ENCODE measurements around the gene HOXA4.

The HOXA4 gene

DNA sequence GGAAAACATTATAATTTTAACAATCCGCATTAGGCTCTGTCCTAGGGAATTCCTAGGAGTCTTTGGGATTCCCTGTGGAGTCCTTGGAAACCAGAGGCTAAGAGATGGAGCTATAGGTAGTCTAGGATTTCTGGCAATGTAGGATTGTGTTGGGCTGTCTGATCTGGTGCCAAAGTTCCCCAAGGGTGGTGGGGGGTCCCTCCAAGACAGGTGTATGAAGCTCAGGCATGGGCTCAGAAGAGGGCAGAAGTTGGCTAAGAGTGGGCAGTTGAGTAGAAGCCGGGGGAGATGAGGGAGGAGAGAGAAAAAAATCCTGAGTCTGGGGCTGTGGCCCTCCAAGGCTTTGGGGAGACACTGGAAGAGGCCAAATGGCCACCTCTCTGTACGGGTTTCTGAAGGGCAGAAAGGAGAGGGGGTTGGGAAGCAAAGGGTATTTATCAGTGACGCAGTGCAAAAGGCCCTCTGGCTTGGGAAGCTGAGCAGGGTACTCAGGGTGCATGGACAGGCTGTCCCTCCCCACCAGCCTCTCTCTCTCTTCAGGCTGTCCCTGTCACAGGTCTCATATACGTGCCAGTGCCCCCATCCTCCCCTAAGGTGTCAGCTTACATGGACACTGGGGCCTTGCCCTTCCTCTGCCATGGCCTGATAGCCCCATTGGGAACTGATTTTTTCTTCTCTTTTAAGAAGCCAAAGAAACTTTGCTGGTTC, 16.1 kb upstream of the HOXA4 start:
- no peak for DNase-seq

DNA sequence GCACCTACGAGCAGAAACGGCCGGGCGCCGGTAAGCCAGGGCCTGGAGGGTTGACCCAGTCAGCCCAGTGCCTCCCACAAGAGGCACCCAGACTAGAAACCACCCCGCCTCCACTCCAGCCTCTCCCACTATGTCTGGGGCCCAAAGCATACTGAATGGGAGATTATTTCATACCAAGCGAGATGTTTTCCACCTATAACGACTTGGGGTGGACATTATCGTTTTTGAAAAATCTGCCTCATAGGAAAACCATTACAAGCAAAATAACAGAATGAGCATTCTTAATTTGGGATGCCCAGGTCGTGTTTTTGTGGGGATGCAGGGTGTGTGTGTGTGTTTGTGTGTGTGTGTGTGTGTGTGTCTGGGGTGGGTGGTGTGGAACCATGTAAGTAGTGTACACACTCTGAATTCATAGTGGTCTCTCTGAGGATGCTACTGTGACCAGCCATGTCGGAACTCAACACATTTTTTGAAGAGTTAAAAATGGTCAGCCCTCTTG, 15.4 kb upstream of the HOXA4 start:
- no peak for DNase-seq

DNA sequence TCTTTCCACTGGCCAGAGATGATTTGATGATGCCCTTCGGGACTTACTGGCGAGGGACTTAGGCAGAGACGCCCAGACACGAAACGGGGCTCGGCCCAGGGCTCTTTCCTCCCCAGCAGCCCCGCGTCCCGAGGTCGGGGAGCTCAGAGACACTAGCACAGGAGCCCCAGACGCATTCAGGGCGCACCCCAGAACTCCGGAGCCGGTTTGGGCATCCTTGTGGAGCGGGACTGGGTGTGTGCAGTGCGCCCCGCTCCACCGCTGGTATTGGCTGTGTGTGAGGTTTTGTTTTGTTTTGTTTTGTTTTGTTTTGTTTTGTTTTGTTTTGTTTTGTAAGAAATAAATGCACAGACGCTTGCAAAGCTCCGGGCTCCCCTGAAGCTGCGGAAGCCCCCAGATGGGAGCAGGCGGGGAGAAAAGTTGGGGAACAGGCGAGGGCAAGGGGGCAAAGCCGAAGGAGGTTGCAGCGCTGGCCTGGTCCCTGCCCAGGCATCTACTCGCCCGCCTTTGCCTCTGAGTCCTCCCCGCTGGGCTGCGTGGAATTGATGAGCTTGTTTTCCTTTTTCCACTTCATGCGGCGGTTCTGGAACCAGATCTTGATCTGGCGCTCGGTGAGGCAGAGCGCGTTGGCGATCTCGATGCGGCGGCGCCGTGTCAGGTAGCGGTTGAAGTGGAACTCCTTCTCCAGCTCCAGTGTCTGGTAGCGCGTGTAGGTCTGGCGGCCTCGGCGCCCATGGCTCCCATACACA, 14.8 kb upstream of the HOXA4 start:
- no peak for DNase-seq

- DNase-seq, result no peak
Observed at GRCh38 chr7:27144781-27145164, 14.2 kb upstream of the HOXA4 start.

DNA sequence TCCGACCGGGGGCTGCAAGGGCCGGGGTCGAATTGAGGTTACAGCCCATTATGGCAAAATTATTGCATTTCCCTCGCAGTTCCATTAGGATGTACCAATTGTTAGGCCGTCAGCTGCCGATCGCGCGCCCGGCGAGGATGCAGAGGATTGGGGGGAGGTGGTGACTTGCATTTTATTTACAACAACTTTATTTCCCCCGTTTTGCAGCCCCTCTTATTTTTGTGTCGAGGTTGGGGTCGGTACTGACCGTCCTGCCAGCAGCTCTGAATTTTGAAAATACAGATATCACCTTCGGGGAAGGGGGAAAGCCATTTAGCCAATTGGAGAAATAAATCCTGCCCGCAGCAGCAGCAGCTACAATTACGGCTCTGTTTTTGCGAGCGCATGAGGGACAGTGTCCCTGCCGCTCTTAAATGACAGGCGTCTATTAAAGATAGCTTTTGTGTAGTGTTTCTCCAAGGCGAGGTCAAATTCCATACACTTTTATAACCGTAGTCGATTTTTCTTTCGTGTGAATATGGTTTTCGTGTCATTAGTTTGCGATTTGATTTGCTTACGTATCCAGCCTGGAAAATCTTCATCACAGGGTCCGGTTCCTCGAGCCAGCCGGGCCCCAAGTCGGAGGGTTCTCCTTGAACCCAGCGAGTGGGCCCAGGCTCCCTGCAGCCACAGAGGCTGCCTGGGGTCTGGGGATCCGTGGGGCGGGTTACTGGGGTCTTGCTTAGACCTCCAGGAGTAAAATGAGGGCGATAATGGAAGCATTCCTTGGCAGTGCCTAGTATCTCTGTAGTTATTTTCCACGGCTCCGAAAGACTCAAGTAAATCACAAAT, 13.6 kb upstream of the HOXA4 start:
- DNase-seq, result no peak

GRCh38 chr7:27143023-27143949, 12.7 kb upstream of the HOXA4 start, which contains the start of gene HOXA5:
Gene HOXA5, minus strand, starts transcription at chr7:27143681. Its CDS starts 74 bp downstream, at chr7:27143607.
- no peak for DNase-seq

- no peak for DNase-seq
Observed at GRCh38 chr7:27142580-27143022, 12.0 kb upstream of the HOXA4 start.

- DNase-seq, result no peak
Observed at GRCh38 chr7:27141923-27142579, 11.5 kb upstream of the HOXA4 start.

DNA sequence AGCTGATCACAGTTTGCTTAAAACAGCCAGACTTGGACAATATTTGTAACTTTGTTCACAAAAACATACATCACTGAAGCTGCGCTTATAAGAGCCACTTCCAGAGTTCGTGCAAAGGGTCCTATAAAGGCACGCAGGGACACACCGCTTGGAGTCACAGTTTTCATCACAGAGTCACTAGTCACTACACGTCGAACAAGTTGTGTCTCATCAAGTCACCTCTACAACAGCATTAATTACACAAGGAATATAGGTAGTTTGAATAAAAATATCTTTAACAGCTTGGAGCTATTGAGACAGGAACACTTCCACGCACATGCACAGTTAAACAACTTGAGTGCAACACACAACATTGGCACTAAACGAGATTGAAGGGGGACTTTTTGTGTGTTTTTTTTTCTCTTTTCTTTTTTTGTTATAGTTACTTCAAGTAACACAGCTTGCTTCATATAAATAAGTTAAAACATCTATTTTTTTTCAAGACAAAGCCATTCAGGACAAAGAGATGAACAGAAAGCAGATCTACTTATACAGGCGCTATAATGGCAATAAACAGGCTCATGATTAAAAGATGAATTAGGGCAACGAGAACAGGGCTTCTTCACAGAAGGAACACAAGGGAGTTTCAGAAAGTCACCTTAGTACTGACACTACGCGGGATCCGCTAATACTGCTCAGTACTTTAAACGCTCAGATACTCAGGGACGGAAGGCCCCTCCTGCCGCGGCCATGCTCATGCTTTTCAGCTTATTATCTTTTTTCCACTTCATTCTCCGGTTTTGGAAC, 10.8 kb upstream of the HOXA4 start:
- DNase-seq, result no peak

DNA sequence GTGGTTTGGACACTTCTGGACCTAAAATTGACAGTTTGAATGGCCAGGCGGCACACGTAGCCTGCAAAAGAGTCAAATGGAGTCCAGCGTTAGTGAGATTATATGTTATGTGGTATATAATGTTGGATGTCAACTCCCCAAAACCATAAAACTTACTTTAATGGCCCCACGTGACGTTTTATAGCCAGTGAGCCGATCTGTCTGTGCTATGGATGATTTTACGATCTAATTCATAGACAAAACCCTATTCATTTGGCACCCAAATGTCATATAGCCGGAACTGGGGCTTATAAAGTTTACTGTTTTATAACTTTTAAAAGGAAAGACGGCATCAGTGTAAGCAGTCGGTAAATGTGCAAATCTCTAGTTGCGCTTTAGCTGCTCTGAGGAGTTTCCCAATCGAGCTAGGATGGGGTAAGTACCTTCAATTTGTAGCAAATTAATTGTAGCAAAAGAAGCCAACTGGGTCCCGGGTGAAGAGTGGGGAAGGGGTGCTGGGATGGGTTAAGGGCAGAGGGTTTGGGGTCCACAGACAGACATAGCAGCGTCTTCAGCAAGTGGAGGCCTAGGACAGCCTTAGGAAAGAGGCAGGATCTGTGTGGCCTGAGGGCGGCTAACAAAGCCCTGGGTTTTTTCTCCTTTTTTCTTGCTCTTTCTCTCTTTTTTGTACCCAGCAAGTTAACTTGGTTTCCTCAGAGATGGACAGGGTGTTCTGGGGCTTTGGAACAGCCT, 9.7 kb upstream of the HOXA4 start:
- no peak for DNase-seq

DNA sequence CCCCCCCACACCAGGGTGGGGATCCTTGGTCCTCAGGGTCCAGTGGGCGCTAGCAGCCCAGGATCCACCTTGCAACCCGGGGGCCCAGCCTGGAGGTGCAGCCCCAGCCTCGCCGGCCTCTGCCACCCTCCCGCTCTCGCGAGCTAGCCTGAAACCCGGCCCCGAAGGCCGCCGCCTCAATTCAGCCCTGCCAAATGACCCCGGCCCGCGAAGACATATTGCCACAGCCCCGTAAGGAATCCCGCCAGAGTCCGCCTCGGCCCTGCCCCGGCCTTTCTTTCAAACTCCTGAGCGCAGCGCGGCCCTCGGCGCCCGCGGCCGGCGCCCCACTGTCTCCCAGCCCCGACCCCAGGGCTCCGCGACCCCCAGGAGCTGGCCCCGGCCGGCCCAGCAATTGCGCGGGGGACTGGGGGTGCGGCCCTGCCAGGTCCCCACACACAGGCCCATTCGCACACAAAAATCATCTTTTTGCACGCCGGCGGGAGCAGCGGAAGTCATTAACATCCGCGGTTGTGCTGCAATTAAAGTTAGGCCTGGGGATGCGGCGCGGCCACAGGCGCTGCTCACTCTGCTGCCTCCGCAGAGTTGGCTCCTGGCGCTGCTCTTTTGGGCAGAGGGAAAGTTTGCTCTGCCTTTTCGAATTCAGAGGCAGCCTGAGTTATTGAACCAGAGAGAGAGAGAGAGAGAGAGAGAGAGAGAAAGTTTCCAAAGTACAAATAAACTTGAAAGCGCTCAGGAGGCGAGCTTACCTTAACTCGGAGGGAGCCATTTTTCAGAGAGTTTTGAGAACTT, 9.0 kb upstream of the HOXA4 start:
- no peak for DNase-seq

- DNase-seq, result no peak
Observed at GRCh38 chr7:27138985-27139333, 8.4 kb upstream of the HOXA4 start.

DNA sequence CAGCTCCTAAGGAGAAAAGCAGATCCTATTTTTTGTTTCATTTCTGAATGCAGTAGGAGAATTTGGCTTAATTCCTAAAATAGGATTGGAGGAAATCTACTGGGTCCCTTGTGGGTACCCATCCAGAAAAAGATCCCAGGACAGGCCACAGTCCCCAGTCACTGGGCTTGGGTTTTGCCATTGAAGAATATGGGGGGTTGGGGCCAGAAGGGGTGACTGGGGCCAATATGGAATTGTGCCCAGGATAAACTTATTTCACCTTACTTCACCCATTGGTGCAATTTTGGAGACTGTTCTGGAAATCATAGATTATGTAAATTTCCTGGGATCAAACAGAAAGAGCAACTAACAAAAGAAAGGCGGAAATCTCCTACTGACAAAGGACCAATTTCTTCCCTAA, 7.9 kb upstream of the HOXA4 start:
- no peak for DNase-seq

DNA sequence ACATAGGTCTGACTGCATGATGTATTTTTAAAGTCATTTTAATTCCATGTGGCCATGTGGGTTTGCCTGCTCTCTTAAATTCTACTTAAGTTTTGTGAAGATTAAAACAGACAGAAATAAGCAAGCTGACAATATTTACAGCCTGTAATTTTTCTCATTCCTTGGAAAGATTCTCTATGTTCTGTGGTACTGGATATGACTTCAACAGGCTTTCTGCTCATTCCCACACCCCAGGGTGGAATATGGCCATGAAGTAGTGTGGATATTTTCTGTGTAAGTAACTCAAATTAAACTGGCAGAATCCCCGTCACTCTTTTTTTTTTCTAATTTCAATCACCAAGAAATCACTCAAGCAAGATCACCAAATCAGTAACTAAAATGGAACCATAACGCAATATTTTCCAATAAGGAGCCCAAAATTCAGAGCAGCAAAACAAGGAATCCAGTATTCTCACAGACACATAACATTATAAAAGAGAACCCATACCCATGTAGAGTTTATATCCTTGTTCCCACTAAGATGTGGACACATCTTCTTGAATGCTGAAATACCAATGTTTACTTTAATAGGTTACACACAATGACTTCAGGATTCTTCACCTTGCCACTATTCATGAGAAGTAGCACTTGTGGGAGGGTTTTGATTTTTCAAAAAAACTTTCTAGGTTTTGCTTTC, 7.2 kb upstream of the HOXA4 start:
- DNase-seq, result no peak

DNA sequence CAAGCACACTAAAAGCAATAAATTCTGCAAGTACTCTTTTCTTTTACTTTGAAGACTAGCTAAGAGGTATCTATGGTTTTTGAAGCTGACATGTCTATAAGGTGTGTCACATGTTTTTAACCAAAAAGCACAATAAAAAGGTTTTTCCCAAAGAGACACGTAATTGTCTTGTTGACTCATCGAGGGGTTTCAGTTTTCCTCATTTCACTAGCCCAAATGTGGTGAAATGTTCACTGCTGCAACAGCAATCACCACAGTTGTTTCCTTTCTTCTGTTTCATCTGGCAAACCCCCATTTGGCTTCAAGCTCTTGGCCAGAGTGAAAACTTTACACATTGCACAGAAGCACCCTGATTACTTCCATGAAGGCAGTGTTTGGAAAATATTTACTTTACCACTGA, 3.8 kb upstream of the HOXA4 start:
- no peak for DNase-seq

- no peak for DNase-seq
Observed at GRCh38 chr7:27133409-27134231, 3.1 kb upstream of the HOXA4 start.

GRCh38 chr7:27132978-27133377, 2.4 kb upstream of the HOXA4 start:
- no peak for DNase-seq

DNA sequence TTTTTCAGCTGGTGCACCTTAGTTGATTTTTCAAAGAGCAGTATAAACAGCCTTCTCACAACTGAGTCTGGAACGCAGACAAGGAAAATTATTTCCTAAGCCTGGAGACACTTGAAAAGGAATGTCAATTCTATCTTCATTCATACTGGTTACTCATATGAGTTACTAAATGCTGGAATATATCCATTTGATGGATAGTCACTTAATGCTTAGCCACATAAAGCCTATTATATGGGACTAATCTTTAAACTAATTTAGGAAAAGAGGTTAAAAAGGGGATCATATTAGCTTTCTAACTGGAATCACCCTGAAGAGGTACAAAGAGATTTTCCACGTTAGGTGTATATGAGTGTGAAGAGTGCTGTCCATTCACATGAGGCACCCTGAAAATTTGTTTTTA, 1.7 kb upstream of the HOXA4 start:
- no peak for DNase-seq

All from NK-92 treated with Interleukin-12 subunit alpha and Interleukin-12 subunit beta, amount 100 ng/mL, for 24 hours (cell line).